ENCODE data around the gene ZFPM1.

The ZFPM1 gene

DNA sequence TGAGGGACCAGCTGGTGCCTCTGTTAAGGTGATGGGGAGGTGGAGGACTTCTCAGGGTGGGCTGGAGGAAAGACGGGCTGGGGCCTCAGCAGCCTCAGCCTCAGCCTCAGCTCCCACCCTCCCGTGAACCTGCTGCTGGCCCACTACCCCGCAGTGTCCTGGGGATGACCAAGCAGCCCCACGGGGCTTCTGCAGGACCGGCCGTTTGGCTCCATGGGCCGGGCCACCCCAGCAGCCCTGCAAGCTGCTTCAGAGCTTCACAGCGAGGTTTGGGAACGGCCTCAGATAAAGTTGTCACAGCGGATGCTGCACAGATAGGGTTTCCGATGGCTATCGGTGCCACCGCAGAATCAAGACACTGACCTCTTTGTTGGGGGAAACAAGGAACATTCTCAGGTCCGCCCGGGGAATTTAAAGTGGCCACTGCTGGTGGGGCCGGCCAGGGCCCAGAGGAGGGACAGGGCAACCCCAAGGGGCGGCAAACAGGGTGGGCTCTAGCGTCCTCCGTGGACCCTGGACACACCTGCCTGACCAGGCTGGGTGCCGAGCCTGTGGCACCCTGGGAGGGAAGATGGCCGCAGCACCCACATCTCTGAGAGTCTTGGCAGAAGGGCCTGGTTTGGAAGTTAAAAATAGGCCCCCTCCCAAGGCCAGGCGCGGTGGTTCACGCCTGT, 69.3 kb downstream of the ZFPM1 start:
- H3K4me3 ChIP-seq (ENCODE audit: low read depth, low read length): no peak overlapping the region
- TF ChIP-seq, protein P1, sequence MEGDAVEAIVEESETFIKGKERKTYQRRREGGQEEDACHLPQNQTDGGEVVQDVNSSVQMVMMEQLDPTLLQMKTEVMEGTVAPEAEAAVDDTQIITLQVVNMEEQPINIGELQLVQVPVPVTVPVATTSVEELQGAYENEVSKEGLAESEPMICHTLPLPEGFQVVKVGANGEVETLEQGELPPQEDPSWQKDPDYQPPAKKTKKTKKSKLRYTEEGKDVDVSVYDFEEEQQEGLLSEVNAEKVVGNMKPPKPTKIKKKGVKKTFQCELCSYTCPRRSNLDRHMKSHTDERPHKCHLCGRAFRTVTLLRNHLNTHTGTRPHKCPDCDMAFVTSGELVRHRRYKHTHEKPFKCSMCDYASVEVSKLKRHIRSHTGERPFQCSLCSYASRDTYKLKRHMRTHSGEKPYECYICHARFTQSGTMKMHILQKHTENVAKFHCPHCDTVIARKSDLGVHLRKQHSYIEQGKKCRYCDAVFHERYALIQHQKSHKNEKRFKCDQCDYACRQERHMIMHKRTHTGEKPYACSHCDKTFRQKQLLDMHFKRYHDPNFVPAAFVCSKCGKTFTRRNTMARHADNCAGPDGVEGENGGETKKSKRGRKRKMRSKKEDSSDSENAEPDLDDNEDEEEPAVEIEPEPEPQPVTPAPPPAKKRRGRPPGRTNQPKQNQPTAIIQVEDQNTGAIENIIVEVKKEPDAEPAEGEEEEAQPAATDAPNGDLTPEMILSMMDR (IDR thresholded peaks at IDR 0.05; ENCODE audit: low read depth, low read length): no peak

GRCh38 chr16:88523309-88524161, 70.5 kb downstream of the ZFPM1 start:
- TF ChIP-seq, protein P1 (IDR thresholded peaks at IDR 0.05; ENCODE audit: low read depth, low read length): no peak
- H3K4me3 ChIP-seq (ENCODE audit: low read depth, low read length): no peak overlapping the region

- TF ChIP-seq, protein P1 (IDR thresholded peaks at IDR 0.05; ENCODE audit: low read depth, low read length): no peak
- no peak overlapping the region for H3K4me3 ChIP-seq (ENCODE audit: low read depth, low read length)
Observed at GRCh38 chr16:88524274-88524972, 71.3 kb downstream of the ZFPM1 start.

DNA sequence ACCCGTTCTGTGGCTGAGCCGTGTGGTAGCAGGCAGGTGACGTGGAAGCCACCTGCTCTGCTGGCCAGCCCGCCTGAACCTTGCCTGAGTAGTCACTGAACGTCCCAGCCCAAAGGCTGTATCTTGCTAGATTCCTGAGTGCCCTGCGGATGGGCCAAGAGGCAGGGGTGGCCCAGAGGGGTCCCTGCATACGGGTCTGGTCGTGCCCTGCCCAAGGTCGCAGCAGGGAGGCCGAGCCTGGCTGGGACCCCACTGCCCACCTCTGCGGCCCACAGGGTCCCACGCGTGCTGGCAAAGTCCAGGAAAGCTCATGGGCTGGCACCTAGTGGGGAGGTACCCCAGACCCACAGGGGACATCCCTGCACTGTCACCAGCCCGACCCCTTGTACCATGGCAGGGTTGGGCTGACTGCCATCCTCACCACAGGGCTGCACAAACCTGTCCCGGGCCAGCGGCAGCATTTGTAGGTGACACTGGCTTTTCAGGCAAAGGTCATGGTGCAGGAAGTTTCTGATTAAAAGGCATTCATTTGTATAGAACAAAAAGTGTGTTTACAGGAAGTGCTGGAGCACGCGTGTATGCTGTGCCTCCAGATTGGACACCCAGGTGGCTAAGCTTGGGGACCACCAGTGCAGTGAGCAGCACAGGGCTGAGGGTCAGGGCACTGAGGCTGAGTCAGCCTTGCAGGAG, 72.0 kb downstream of the ZFPM1 start:
- TF ChIP-seq, protein P1 (IDR thresholded peaks at IDR 0.05; ENCODE audit: low read depth, low read length): no peak
- no peak overlapping the region for H3K4me3 ChIP-seq (ENCODE audit: low read depth, low read length)

GRCh38 chr16:88525663-88525990, 72.5 kb downstream of the ZFPM1 start:
- TF ChIP-seq, protein P1 (IDR thresholded peaks at IDR 0.05; ENCODE audit: low read depth, low read length): no peak
- H3K4me3 ChIP-seq (ENCODE audit: low read depth, low read length): no peak overlapping the region

DNA sequence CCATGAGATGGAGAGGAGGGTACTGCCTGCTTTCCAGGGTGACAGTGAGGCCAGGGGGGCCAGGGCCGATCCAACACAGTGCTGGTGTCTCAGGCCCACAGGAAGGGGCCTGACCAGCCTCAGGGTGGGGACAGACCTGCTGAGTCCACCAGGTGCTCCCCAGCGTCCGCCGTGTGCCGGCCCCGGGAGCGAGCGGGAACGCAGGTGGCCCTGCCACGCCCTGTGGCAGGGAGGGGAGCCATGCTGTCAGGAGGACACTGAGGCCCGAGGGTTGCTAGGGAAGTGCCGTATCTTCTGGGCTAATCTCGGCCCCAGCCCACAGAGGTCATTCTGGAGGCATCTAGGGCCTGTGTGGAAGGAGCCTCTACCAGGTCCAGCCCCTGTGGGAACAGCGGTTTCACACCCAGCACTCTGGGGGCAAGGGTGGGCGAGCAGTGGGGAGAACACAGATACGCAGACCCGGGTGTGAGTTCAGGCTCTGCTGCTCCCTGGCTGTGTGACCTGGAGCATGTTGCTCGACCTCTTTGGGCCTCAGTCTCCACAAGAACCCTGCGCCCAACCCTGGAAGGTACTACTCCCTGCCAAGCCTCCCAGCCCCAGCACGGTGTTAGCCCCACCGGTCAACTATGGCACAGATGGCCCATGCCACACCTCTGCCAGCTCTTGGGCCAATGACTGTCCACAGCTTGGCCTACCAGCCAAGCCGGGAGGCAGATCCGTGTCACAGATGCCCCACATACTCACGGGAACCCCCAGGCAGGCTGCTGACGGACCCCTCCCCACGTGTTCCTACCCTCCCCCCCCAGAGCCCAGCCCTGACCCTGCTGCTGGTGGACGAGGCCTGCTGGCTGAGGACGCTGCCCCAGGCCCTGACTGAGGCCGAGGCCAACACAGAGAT, 73.2 kb downstream of the ZFPM1 start:
- TF ChIP-seq, protein P1 (IDR thresholded peaks at IDR 0.05; ENCODE audit: low read depth, low read length): no peak
- H3K4me3 ChIP-seq (ENCODE audit: low read depth, low read length): no peak overlapping the region
